Activated naive CD4-positive, alpha-beta T cell treated with anti-CD3 and anti-CD28 coated beads, Interleukin-2, amount 50 U/mL, for 24 hours (primary cell): ENCODE measurements around the gene PNMT.
A peak's percentile ranks its signal among the peaks of the same experiment; 100 is the strongest.

ENCODE experiments used
- H3K27ac Mint-ChIP-seq: one replicate; pipeline ENCODE4 v1.8.0; 2021; ENCODE audit warnings: mild to moderate bottlenecking, mixed read lengths
- H3K27me3 Mint-ChIP-seq: one replicate; pipeline ENCODE4 v1.8.0; 2021; ENCODE audit warnings: mixed read lengths
- H3K36me3 Mint-ChIP-seq: one replicate; pipeline ENCODE4 v1.8.0; 2021; ENCODE audit warnings: mixed read lengths
- H3K4me1 Mint-ChIP-seq: one replicate; pipeline ENCODE4 v1.8.0; 2021; ENCODE audit warnings: mixed read lengths
- H3K4me3 Mint-ChIP-seq: one replicate; pipeline ENCODE4 v1.8.0; 2021; ENCODE audit warnings: mild to moderate bottlenecking, mixed read lengths
- H3K9me3 Mint-ChIP-seq: one replicate; pipeline ENCODE4 v1.8.0; 2021; ENCODE audit warnings: mixed read lengths

Gene PNMT

GRCh38 chr17:39628655-39629493, 39.4 kb upstream of the PNMT start:
- H3K27ac Mint-ChIP-seq = peak overlapping the region; percentile 30
- H3K27me3 Mint-ChIP-seq = peaks cover 21% of the 10 kb centered on the region
- no peak overlapping the region for H3K4me3 Mint-ChIP-seq
- H3K4me1 Mint-ChIP-seq = peaks cover 14% of the 10 kb centered on the region
- no peaks in the 10 kb centered on the region for H3K9me3 Mint-ChIP-seq
- no peaks in the 10 kb centered on the region for H3K36me3 Mint-ChIP-seq

DNA sequence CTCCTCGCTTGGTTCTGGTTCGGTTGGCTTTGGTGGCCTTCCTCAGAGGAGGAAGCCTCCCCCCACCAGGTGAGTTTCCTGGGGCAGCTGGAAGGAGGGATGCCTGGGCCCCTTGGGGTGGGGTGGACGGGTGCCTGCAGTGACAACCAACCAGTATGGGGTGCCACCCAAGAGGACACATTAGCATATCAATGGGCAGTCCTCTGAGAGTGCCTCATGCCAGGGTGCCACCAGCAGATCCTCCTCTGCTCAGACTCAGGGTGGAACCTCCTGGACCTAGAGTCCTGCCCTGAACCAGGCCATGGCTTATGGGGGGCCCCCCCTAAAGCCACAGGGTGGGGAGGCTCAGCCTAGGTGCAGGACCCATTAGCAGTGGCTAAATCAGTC, 38.8 kb upstream of the PNMT start:
- H3K4me3 Mint-ChIP-seq = no peak overlapping the region
- H3K36me3 Mint-ChIP-seq = no peaks in the 10 kb centered on the region
- H3K27me3 Mint-ChIP-seq = peaks cover 20% of the 10 kb centered on the region
- H3K9me3 Mint-ChIP-seq = no peaks in the 10 kb centered on the region
- peaks cover 17% of the 10 kb centered on the region for H3K4me1 Mint-ChIP-seq
- peak overlapping the region; percentile 30 for H3K27ac Mint-ChIP-seq

DNA sequence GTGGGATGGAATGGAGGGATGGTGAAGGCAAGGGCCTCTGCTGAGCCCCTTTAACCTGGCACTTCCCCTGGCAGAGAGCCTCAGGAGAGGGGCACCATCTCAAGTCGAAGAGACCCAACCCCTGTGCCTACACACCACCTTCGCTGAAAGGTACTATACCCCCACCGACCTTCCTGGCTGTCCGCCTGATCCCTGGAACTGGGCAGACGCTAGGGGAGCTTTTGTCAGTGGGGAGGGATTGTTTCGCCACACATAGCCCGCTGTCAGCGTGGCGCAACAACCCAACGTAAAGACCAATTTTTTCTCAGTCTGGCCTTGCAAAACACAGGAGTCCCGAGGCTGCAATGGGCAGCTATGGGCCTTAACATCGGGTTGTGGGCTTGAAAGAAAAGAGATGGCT, 38.4 kb upstream of the PNMT start:
- Mint-ChIP-seq H3K4me3 (no peak overlapping the region), H3K4me1 (peaks cover 19% of the 10 kb centered on the region), H3K36me3 (no peaks in the 10 kb centered on the region), H3K27me3 (peaks cover 19% of the 10 kb centered on the region), H3K9me3 (no peaks in the 10 kb centered on the region), H3K27ac (no peak overlapping the region)

DNA sequence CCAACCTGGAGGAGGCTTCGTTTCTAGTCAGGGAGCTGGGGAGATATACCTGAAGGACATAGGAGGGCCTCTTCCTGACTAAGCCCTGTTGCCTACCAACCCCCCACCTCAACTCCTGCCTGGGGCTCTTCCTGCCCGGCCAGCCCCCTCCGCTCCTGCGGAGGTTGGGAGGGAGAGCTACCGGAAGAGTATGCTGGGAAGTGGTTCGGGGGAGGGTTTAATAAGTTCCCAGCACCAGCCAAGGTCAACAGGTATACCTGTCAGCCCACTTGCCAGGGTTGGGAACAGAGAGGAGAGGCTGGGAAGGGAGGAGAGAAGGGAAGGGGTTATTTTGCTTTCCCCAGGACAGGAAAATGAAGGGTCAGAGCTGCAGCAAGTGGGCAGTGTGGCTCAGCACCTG, 36.9 kb upstream of the PNMT start:
- H3K9me3 Mint-ChIP-seq = no peaks in the 10 kb centered on the region
- H3K27ac Mint-ChIP-seq = no peak overlapping the region
- H3K4me1 Mint-ChIP-seq = peaks cover 20% of the 10 kb centered on the region
- peaks cover 12% of the 10 kb centered on the region for H3K27me3 Mint-ChIP-seq
- H3K36me3 Mint-ChIP-seq = no peaks in the 10 kb centered on the region
- no peak overlapping the region for H3K4me3 Mint-ChIP-seq

DNA sequence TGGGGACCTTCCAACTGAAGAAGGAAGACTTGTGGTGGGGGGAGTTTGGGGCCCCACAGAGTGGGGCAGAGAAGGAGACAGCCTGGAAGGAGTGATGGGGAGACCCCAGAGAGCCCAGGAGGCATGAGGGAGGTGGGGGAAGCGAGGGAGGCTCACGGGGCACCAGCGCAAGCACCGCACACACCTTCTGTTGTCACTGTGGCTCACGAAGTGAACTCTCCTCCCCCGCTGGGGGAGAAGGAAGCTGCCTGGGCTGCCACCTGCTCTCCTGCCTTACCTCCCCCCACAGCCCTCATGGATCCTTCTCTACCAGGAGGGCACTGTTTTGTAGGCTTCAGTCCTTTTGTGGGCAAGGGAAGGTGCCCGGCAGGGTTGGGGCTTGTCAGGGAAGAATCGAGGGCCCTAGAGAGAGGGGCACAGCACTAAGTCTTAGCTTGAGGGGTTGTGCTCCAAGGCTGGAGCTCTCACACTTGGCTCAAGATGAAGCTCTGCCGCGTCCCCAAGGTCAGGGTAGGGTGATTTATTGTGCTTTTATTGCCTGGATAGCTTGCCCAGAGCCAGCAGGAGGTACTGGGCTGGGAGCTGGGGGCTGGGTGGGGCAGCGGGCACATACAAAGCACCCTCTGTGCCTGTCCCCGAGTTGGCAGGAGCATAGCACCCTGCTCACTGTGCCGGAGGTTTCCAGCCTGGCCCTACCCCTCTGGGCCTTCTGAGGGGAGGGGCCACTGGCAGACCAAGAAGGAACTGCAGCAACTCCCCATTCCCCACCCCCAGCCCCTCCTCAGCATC, 35.9 kb upstream of the PNMT start:
- Mint-ChIP-seq H3K27me3 (peaks cover 10% of the 10 kb centered on the region), H3K4me1 (peaks cover 22% of the 10 kb centered on the region), H3K9me3 (no peaks in the 10 kb centered on the region), H3K4me3 (no peak overlapping the region), H3K27ac (no peak overlapping the region), H3K36me3 (no peaks in the 10 kb centered on the region)

- H3K27me3 Mint-ChIP-seq = peaks cover 4% of the 10 kb centered on the region
- H3K9me3 Mint-ChIP-seq = no peaks in the 10 kb centered on the region
- no peak overlapping the region for H3K4me3 Mint-ChIP-seq
- no peak overlapping the region for H3K27ac Mint-ChIP-seq
- peaks cover 4% of the 10 kb centered on the region for H3K36me3 Mint-ChIP-seq
- H3K4me1 Mint-ChIP-seq = peaks cover 35% of the 10 kb centered on the region
Measured at GRCh38 chr17:39633570-39634183, 34.6 kb upstream of the PNMT start.

DNA sequence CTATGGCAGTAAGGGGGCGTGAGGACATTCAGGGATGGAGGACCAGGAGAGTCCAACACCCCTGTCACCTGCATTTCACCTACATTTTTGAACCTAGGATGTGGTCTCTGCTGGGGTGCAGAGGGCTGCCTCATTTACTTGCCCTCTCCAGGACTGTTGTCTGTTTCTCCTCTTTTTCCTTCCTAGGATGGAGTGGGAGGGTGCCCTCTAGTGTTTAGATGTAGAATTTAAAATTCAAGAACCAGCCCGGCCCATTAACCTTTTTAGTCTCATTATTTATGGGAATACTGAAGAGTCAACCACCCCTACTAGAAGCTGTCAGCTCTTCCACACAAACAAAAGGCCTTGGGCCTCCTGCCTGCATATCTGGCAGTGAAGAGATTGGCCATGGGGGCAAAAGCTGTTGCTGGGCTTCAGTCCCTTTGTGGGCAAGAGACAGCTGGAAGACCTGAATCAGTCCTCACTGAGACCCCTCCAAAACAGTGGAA, 33.8 kb upstream of the PNMT start:
- no peaks in the 10 kb centered on the region for H3K9me3 Mint-ChIP-seq
- no peak overlapping the region for H3K4me3 Mint-ChIP-seq
- H3K4me1 Mint-ChIP-seq = peaks cover 42% of the 10 kb centered on the region
- peak overlapping the region; percentile 2 for H3K27ac Mint-ChIP-seq
- H3K27me3 Mint-ChIP-seq = peaks cover 3% of the 10 kb centered on the region
- peaks cover 4% of the 10 kb centered on the region for H3K36me3 Mint-ChIP-seq

DNA sequence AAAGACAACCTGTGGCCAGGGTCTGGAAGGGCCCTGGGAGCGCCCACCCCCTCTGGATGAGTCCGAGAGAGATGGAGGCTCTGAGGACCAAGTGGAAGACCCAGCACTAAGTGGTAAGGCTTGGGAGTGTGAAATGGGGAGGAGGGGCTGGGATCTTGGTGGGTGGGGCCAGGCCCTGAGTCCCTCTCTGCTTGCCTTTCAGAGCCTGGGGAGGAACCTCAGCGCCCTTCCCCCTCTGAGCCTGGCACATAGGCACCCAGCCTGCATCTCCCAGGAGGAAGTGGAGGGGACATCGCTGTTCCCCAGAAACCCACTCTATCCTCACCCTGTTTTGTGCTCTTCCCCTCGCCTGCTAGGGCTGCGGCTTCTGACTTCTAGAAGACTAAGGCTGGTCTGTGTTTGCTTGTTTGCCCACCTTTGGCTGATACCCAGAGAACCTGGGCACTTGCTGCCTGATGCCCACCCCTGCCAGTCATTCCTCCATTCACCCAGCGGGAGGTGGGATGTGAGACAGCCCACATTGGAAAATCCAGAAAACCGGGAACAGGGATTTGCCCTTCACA, 32.6 kb upstream of the PNMT start:
- H3K4me1 Mint-ChIP-seq = peaks cover 54% of the 10 kb centered on the region
- H3K36me3 Mint-ChIP-seq = peaks cover 4% of the 10 kb centered on the region
- peaks cover 3% of the 10 kb centered on the region for H3K27me3 Mint-ChIP-seq
- H3K27ac Mint-ChIP-seq = no peak overlapping the region
- peak overlapping the region; percentile 7 for H3K4me3 Mint-ChIP-seq
- H3K9me3 Mint-ChIP-seq = no peaks in the 10 kb centered on the region

DNA sequence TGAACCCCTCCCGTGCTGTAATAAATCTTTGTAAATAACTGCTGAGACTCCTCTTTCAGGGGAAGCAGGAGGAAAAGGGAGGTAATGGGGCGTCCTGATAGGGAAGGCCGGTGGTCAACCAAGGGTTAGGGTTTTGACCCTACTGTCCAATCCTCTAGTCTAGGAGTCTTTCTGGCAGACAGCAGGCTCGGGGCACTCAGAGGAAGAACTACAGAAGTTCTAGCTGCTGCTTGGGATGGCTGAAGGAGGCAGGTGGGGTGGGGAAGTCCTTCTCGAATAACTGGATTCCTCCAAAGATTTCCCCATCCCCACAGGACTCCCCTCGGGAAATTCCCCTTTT, 31.7 kb upstream of the PNMT start:
- Mint-ChIP-seq H3K9me3 (no peaks in the 10 kb centered on the region), H3K27ac (peak overlapping the region; percentile 86), H3K4me3 (peak overlapping the region; percentile 98), H3K36me3 (peaks cover 4% of the 10 kb centered on the region), H3K4me1 (peaks cover 56% of the 10 kb centered on the region), H3K27me3 (no peaks in the 10 kb centered on the region)

- Mint-ChIP-seq H3K4me1 (peaks cover 59% of the 10 kb centered on the region), H3K27ac (peak within 1 kb of the TSS; percentile 96)
Measured at GRCh38 chr17:39636927-39637736, 31.1 kb upstream of the PNMT start, which contains the start of gene STARD3. STARD3 (plus strand) TSS chr17:39637144; CDS start chr17:39653532, 16,388 bp downstream.

GRCh38 chr17:39638317-39638716, 29.9 kb upstream of the PNMT start:
- Mint-ChIP-seq H3K36me3 (peaks cover 4% of the 10 kb centered on the region), H3K4me1 (peaks cover 71% of the 10 kb centered on the region), H3K9me3 (no peaks in the 10 kb centered on the region), H3K27ac (peak overlapping the region; percentile 96), H3K27me3 (no peaks in the 10 kb centered on the region), H3K4me3 (peak overlapping the region; percentile 98)

More at GRCh38 chr17:39636927-39637736, 31.1 kb upstream of the PNMT start, which contains the start of gene STARD3:
- Mint-ChIP-seq H3K27me3 (no peaks in the 10 kb centered on the region), H3K36me3 (peaks cover 4% of the 10 kb centered on the region), H3K9me3 (no peaks in the 10 kb centered on the region), H3K4me3 (peak within 1 kb of the TSS; percentile 98)

- peak overlapping the region; percentile 98 for H3K4me3 Mint-ChIP-seq
- H3K36me3 Mint-ChIP-seq = peaks cover 4% of the 10 kb centered on the region
- peaks cover 78% of the 10 kb centered on the region for H3K4me1 Mint-ChIP-seq
- no peaks in the 10 kb centered on the region for H3K27me3 Mint-ChIP-seq
- H3K27ac Mint-ChIP-seq = no peak overlapping the region
- H3K9me3 Mint-ChIP-seq = no peaks in the 10 kb centered on the region
Measured at GRCh38 chr17:39639043-39639442, 29.2 kb upstream of the PNMT start.

GRCh38 chr17:39639566-39640458, 28.4 kb upstream of the PNMT start:
- H3K4me3 Mint-ChIP-seq = peak overlapping the region; percentile 98

GRCh38 chr17:39640591-39641031, 27.6 kb upstream of the PNMT start:
- H3K4me3 Mint-ChIP-seq = no peak overlapping the region
- H3K27ac Mint-ChIP-seq = no peak overlapping the region
- no peaks in the 10 kb centered on the region for H3K9me3 Mint-ChIP-seq
- peaks cover 4% of the 10 kb centered on the region for H3K36me3 Mint-ChIP-seq
- no peaks in the 10 kb centered on the region for H3K27me3 Mint-ChIP-seq
- H3K4me1 Mint-ChIP-seq = peaks cover 88% of the 10 kb centered on the region

More at GRCh38 chr17:39639566-39640458, 28.4 kb upstream of the PNMT start:
- no peaks in the 10 kb centered on the region for H3K9me3 Mint-ChIP-seq
- H3K36me3 Mint-ChIP-seq = peaks cover 4% of the 10 kb centered on the region
- no peak overlapping the region for H3K27ac Mint-ChIP-seq
- H3K4me1 Mint-ChIP-seq = peaks cover 80% of the 10 kb centered on the region
- no peaks in the 10 kb centered on the region for H3K27me3 Mint-ChIP-seq
